Adrenal gland (tissue), 12 donors: ENCODE measurements around the gene VPS37C. TPM values are rescaled to one million over a fixed set of nuclear protein-coding genes. Genes with fewer than 3 reads are reported as not detected.

ENCODE experiments used
- DNase-seq, 7 donors: peaks; one replicate each; pipeline ENCODE4 v3.0.0-alpha.2; 2019 to 2020
- H3K27ac ChIP-seq, 5 donors: fragments of 200-600 bp; sonication (generic) in 4 of 5; 1 replicate in 3 of 5; 2 replicates in 2 of 5; pipeline versions ENCODE4 v1.5.1 to v1.8.0; 2016 to 2020; ENCODE audit warnings: mild to moderate bottlenecking in 1 of 5
- H3K27me3 ChIP-seq: fragments of 200-600 bp; 2 replicates; pipeline ENCODE4 v1.8.0; 2021
- H3K36me3 ChIP-seq, 2 donors: fragments of 200-600 bp; replicated peaks in 1 of 2; 1 replicate in 1 of 2; 2 replicates in 1 of 2; pipeline versions ENCODE4 v1.5.1 to v1.8.0; 2018 to 2022
- H3K4me1 ChIP-seq, 2 donors: fragments of 200-600 bp; replicated peaks in 1 of 2; 1 replicate in 1 of 2; 2 replicates in 1 of 2; pipeline versions ENCODE4 v1.5.1 to v1.8.0; 2018 to 2021
- H3K4me3 ChIP-seq, 4 donors: fragments of 200-600 bp; sonication (generic) in 3 of 4; one replicate each; pipeline ENCODE4 v1.5.1; 2016 to 2018
- H3K9me3 ChIP-seq, 3 donors: fragments of 200-600 bp; sonication (generic) in 1 of 3; replicated peaks in 1 of 3; 1 replicate in 2 of 3; 2 replicates in 1 of 3; pipeline versions ENCODE4 v1.5.1 to v1.8.0; 2016 to 2021
- POLR2A ChIP-seq, 2 donors: fragments of 450-650 bp; IDR thresholded peaks; one replicate each; pipeline ENCODE4 v1.6.1; 2017; ENCODE audit warnings: antibody characterized with exemption in 2 of 2, mild to moderate bottlenecking in 2 of 2, moderate library complexity in 1 of 2
- WGBS, 4 donors: extraction: QIAGEN DNeasy Blood & Tissue Kit in 2 of 4; methylation state at CpG; one replicate each; pipeline versions ENCODE4 v1.1.5 to v1.1.7; 2013 to 2017; 5-methylcytosine and 5-hydroxymethylcytosine counted together
- intact Hi-C, 2 donors: fragments of 100-400 bp; cut with DNase I; formaldehyde crosslinking; loops; one replicate each; pipeline versions ENCODE4 v1.14.1 to v1.15.0; 2022 to 2023
- polyA plus RNA-seq, 3 donors: library from polyadenylated mRNA; stranded (reverse); fragments of 200-250 nt in 2 of 3; fragments of 350-450 nt in 1 of 3; fragmentation: Illumina TruSeq in 1 of 3; extraction: RNeasy Lipid Tissue Mini Kit (QIAGEN cat#74804) in 1 of 3; gene quantifications; one replicate each; pipeline ENCODE4 v1.2.3, GENCODE V29; 2013 to 2014
- total RNA-seq, 9 donors: library from RNA; depleted of rRNA in 4 of 9; stranded (reverse); fragments of >200 nt in 4 of 9; fragments of 120-200 nt in 1 of 9; fragmentation: NEBNext Ultra II Directional in 1 of 9; extraction: Animal tissue kit (Norgen Biotek cat#: 25700) in 1 of 9; gene quantifications; one replicate each; pipeline versions ENCODE4 v1.1.0 to v1.2.4, GENCODE V29; 2013 to 2023
- TF ChIP-seq, protein P1 (sequence below), 6 experiments: fragments of 450-650 bp in 4 of 6; fragments of 200-600 bp in 2 of 6; sonication (generic) in 1 of 6; IDR thresholded peaks; 1 replicate in 5 of 6; 2 replicates in 1 of 6; pipeline versions ENCODE4 v1.5.1 to v1.8.0; 2016 to 2021; ENCODE audit warnings: antibody characterized with exemption in 6 of 6, mild to moderate bottlenecking in 2 of 6, moderate library complexity in 1 of 6
- donor health status: healthy with polysubstance abuse.
- donor health status: Bipolar disorder and iron deficiency.
- donor health status: DM: yes; HTN: yes; CAD: no.
- donor health status: DM: no; HTN: no; CAD: no.
- donor health status: DM: no; HTN: no; CAD: no.
- donor health status: DM: yes; HTN: yes; CAD: no.

VPS37C gene
- total and polyA plus RNA-seq, 12 donors: 8.6 to 27.9 (median 18.5) TPM

- no peak for DNase-seq
- 81 to 100% (median 84%) methylated on average over 2 to 12 of the region's 12 CpGs for WGBS, 4 donors
- Histone ChIP-seq H3K4me3 (no peak overlapping the region), H3K4me1 (no peaks in the 10 kb centered on the region), H3K9me3 (no peaks in the 10 kb centered on the region), H3K36me3 (no peaks in the 10 kb centered on the region), H3K27ac (no peak overlapping the region), H3K27me3 (no peaks in the 10 kb centered on the region)
- TF ChIP-seq POLR2A (IDR thresholded peaks at IDR 0.05): no peak
- TF ChIP-seq, protein P1, sequence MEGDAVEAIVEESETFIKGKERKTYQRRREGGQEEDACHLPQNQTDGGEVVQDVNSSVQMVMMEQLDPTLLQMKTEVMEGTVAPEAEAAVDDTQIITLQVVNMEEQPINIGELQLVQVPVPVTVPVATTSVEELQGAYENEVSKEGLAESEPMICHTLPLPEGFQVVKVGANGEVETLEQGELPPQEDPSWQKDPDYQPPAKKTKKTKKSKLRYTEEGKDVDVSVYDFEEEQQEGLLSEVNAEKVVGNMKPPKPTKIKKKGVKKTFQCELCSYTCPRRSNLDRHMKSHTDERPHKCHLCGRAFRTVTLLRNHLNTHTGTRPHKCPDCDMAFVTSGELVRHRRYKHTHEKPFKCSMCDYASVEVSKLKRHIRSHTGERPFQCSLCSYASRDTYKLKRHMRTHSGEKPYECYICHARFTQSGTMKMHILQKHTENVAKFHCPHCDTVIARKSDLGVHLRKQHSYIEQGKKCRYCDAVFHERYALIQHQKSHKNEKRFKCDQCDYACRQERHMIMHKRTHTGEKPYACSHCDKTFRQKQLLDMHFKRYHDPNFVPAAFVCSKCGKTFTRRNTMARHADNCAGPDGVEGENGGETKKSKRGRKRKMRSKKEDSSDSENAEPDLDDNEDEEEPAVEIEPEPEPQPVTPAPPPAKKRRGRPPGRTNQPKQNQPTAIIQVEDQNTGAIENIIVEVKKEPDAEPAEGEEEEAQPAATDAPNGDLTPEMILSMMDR (IDR thresholded peaks at IDR 0.05): no peak
- intact Hi-C loops: no loop called here
Observed at GRCh38 chr11:61090521-61090920, 70.7 kb downstream of the VPS37C start.

- intact Hi-C loops: no loop called here
- Histone ChIP-seq H3K27ac (no peak overlapping the region), H3K36me3 (no peaks in the 10 kb centered on the region), H3K9me3 (no peaks in the 10 kb centered on the region), H3K27me3 (no peaks in the 10 kb centered on the region), H3K4me3 (no peak overlapping the region), H3K4me1 (no peaks in the 10 kb centered on the region)
- no peak for TF ChIP-seq POLR2A (IDR thresholded peaks at IDR 0.05)
- TF ChIP-seq, protein P1 (IDR thresholded peaks at IDR 0.05): no peak
- WGBS, 4 donors: 68 to 86% (median 78%) methylated on average over 8 to 12 of the region's 12 CpGs
- DNase-seq: no peak
Observed at GRCh38 chr11:61089806-61090491, 71.3 kb downstream of the VPS37C start.

GRCh38 chr11:61087426-61088119 is 73.7 kb downstream of the VPS37C start:
- no peaks in the 10 kb centered on the region for H3K9me3 ChIP-seq
- no peaks in the 10 kb centered on the region for H3K27me3 ChIP-seq
- H3K4me3 ChIP-seq: no peak overlapping the region
- TF ChIP-seq POLR2A (IDR thresholded peaks at IDR 0.05): no peak
- TF ChIP-seq, protein P1 (IDR thresholded peaks at IDR 0.05): no peak
- intact Hi-C loops: no loop called here
- no peaks in the 10 kb centered on the region for H3K4me1 ChIP-seq
- no peak overlapping the region for H3K27ac ChIP-seq
- no peak for DNase-seq
- 89 to 96% (median 94%) methylated on average over 8 to 9 of the region's 9 CpGs for WGBS, 4 donors
- no peaks in the 10 kb centered on the region for H3K36me3 ChIP-seq

DNA sequence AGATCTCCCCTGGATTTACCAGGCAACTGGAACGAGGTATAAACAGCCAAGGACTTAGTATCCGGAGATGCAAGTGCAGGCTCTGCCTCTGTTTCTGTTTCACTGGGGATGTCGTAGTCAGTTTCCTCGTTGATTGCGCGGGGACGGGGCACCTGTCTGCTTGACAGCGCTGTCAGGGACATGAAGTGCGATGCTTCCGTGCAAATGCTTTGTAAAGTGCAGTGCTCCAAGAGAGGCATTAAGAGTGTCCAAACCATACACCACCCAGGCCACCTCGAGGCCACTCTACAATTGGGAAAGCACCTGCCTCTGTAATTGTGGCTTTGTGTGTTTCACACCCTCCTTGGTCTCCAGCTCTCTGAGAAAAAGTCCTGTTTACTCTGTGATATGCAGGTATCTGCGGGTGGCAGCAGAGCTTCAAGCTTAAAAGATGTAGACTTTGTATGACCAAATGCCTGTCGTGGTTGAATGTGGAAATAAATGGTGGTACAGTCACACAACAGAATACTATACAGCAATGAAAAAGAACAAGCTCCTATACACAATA is 77.6 kb downstream of the VPS37C start:
- intact Hi-C loops: no loop called here
- H3K4me1 ChIP-seq: no peaks in the 10 kb centered on the region
- no peaks in the 10 kb centered on the region for H3K27me3 ChIP-seq
- H3K36me3 ChIP-seq: no peaks in the 10 kb centered on the region
- WGBS, 4 donors: 81 to 86% (median 84%) methylated on average over 13 of the region's 13 CpGs
- DNase-seq: no peak
- no peak overlapping the region for H3K4me3 ChIP-seq
- TF ChIP-seq POLR2A (IDR thresholded peaks at IDR 0.05): no peak
- TF ChIP-seq, protein P1 (IDR thresholded peaks at IDR 0.05): no peak
- no peak overlapping the region for H3K27ac ChIP-seq
- no peaks in the 10 kb centered on the region for H3K9me3 ChIP-seq
